ENCODE data around the gene SKAP2. TPM values are rescaled to one million over a fixed set of nuclear protein-coding genes. Genes with fewer than 3 reads are reported as not detected.

The SKAP2 gene
- total RNA-seq, 1 donor from 2014 or later, result 3.5 TPM

- H3K27me3 Mint-ChIP-seq (ENCODE audit: low read depth), result no peaks in the 10 kb centered on the region
- no peak for TF ChIP-seq CTCF (conservative IDR thresholded peaks at IDR 0.05)
- no peaks in the 10 kb centered on the region for H3K36me3 Mint-ChIP-seq (ENCODE audit: low read depth)
- DNase-seq (ENCODE audit: low read depth, low spot score), result no peak
- H3K4me1 Mint-ChIP-seq, result no peaks in the 10 kb centered on the region
- H3K9me3 Mint-ChIP-seq, result no peaks in the 10 kb centered on the region
- H3K4me3 Mint-ChIP-seq, result no peak overlapping the region
- H3K27ac Mint-ChIP-seq (ENCODE audit: unreplicated experiment), result no peak overlapping the region
Measured at GRCh38 chr7:26700893-26701292, 163.5 kb downstream of the SKAP2 start.

- Mint-ChIP-seq H3K27ac (ENCODE audit: unreplicated experiment) (no peak overlapping the region), H3K4me3 (no peak overlapping the region), H3K9me3 (no peaks in the 10 kb centered on the region), H3K36me3 (ENCODE audit: low read depth) (no peaks in the 10 kb centered on the region), H3K27me3 (ENCODE audit: low read depth) (no peaks in the 10 kb centered on the region), H3K4me1 (no peaks in the 10 kb centered on the region)
- DNase-seq (ENCODE audit: low read depth, low spot score), result no peak
- TF ChIP-seq CTCF (conservative IDR thresholded peaks at IDR 0.05), result no peak
Measured at GRCh38 chr7:26700386-26700785, 164.0 kb downstream of the SKAP2 start.

DNA sequence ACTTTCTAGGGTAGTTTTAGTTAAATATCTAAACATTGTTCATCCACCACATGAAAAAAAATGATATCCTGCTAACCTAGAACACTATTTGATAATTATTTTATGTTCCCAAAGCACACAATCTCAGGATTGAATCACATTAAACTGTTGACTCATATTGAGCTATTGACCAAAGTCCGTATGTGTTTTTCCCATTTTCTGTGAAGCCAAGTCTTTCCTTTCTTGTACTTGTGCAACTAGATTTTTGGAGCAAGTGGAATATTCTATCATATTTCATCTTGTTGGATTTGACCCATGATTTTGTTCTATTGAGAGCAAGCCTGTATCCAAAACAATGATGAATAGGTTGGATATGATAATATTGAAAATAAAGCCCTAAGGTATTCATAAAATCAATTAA, 164.6 kb downstream of the SKAP2 start:
- Mint-ChIP-seq H3K27me3 (ENCODE audit: low read depth) (no peaks in the 10 kb centered on the region), H3K27ac (ENCODE audit: unreplicated experiment) (no peak overlapping the region), H3K9me3 (no peaks in the 10 kb centered on the region), H3K4me1 (no peaks in the 10 kb centered on the region), H3K36me3 (ENCODE audit: low read depth) (no peaks in the 10 kb centered on the region), H3K4me3 (no peak overlapping the region)
- no peak for DNase-seq (ENCODE audit: low read depth, low spot score)
- TF ChIP-seq CTCF (conservative IDR thresholded peaks at IDR 0.05), result no peak

GRCh38 chr7:26698806-26699205, 165.6 kb downstream of the SKAP2 start:
- no peak for DNase-seq (ENCODE audit: low read depth, low spot score)
- Mint-ChIP-seq H3K4me3 (no peak overlapping the region), H3K27ac (ENCODE audit: unreplicated experiment) (no peak overlapping the region), H3K9me3 (no peaks in the 10 kb centered on the region), H3K4me1 (no peaks in the 10 kb centered on the region), H3K27me3 (ENCODE audit: low read depth) (no peaks in the 10 kb centered on the region), H3K36me3 (ENCODE audit: low read depth) (no peaks in the 10 kb centered on the region)
- no peak for TF ChIP-seq CTCF (conservative IDR thresholded peaks at IDR 0.05)

GRCh38 chr7:26698194-26698593, 166.2 kb downstream of the SKAP2 start:
- no peak overlapping the region for H3K4me3 Mint-ChIP-seq
- no peak overlapping the region for H3K27ac Mint-ChIP-seq (ENCODE audit: unreplicated experiment)
- no peaks in the 10 kb centered on the region for H3K36me3 Mint-ChIP-seq (ENCODE audit: low read depth)
- H3K9me3 Mint-ChIP-seq, result no peaks in the 10 kb centered on the region
- H3K27me3 Mint-ChIP-seq (ENCODE audit: low read depth), result no peaks in the 10 kb centered on the region
- H3K4me1 Mint-ChIP-seq, result no peaks in the 10 kb centered on the region
- DNase-seq (ENCODE audit: low read depth, low spot score), result no peak
- no peak for TF ChIP-seq CTCF (conservative IDR thresholded peaks at IDR 0.05)

GRCh38 chr7:26696978-26697377, 167.4 kb downstream of the SKAP2 start:
- H3K27ac Mint-ChIP-seq (ENCODE audit: unreplicated experiment), result no peak overlapping the region
- H3K36me3 Mint-ChIP-seq (ENCODE audit: low read depth), result no peaks in the 10 kb centered on the region
- H3K4me3 Mint-ChIP-seq, result no peak overlapping the region

More at GRCh38 chr7:26696978-26697377, 167.4 kb downstream of the SKAP2 start:
- peaks cover 2% of the 10 kb centered on the region for H3K4me1 Mint-ChIP-seq
- H3K9me3 Mint-ChIP-seq, result no peaks in the 10 kb centered on the region
- no peaks in the 10 kb centered on the region for H3K27me3 Mint-ChIP-seq (ENCODE audit: low read depth)
- TF ChIP-seq CTCF (conservative IDR thresholded peaks at IDR 0.05), result no peak
- DNase-seq (ENCODE audit: low read depth, low spot score), result no peak
